Fibroblast of lung (primary cell): ENCODE data around the gene TMEM132D. TPM values are rescaled to one million over a fixed set of nuclear protein-coding genes. Genes with fewer than 3 reads are reported as not detected.

Source experiments
- DNase-seq, 2 donors: peaks; one replicate each; pipeline versions ENCODE4 v3.0.0 to v3.0.0-alpha.2; 2010; ENCODE audit warnings: low read depth in 2 of 2
- H2AFZ ChIP-seq: 2 replicates; pipeline ENCODE4 v1.5.1; 2012; ENCODE audit warnings: low read length, control low read depth, inconsistent platforms
- H3K27ac ChIP-seq: 2 replicates; pipeline ENCODE4 v1.5.1; 2011; ENCODE audit warnings: low read length, control low read depth; ENCODE audit not compliant: insufficient read depth
- H3K27me3 ChIP-seq: 2 replicates; pipeline ENCODE4 v1.5.1; 2011; ENCODE audit warnings: mild to moderate bottlenecking, low read length; ENCODE audit not compliant: control insufficient read depth, insufficient read depth
- H3K36me3 ChIP-seq: 2 replicates; pipeline ENCODE4 v1.5.1; 2011; ENCODE audit warnings: low read length; ENCODE audit not compliant: control insufficient read depth, insufficient read depth
- H3K4me1 ChIP-seq: 2 replicates; pipeline ENCODE4 v1.5.1; 2011; ENCODE audit warnings: low read length; ENCODE audit not compliant: control insufficient read depth, insufficient read depth; ENCODE audit errors: extremely low read depth
- H3K4me2 ChIP-seq: 2 replicates; pipeline ENCODE4 v1.5.1; 2011; ENCODE audit warnings: low read length, control low read depth; ENCODE audit not compliant: insufficient read depth; ENCODE audit errors: extremely low read depth
- H3K4me3 ChIP-seq, 4 experiments: fragments of 200-600 bp in 1 of 4; sonication (generic) in 1 of 4; replicated peaks in 1 of 4; 2 replicates each; pipeline ENCODE4 v1.5.1; 2011 to 2016; ENCODE audit warnings: low read length in 4 of 4, low read depth in 3 of 4, mild to moderate bottlenecking in 3 of 4, control low read depth in 2 of 4, inconsistent platforms in 1 of 4, mixed read lengths in 1 of 4; ENCODE audit not compliant: insufficient read depth in 1 of 4; ENCODE audit errors: control extremely low read depth in 1 of 4
- H3K79me2 ChIP-seq: 2 replicates; pipeline ENCODE4 v1.5.1; 2012; ENCODE audit warnings: mild to moderate bottlenecking, low read length, inconsistent platforms; ENCODE audit not compliant: control insufficient read depth, insufficient read depth
- H3K9ac ChIP-seq: 2 replicates; pipeline ENCODE4 v1.5.1; 2011; ENCODE audit warnings: mild to moderate bottlenecking, low read length, control low read depth; ENCODE audit not compliant: insufficient read depth
- H3K9me3 ChIP-seq: 2 replicates; pipeline ENCODE4 v1.5.1; 2012; ENCODE audit warnings: low read depth, low read length; ENCODE audit not compliant: control insufficient read depth, insufficient read depth
- H4K20me1 ChIP-seq: 2 replicates; pipeline ENCODE4 v1.5.1; 2011; ENCODE audit warnings: low read length; ENCODE audit not compliant: control insufficient read depth, insufficient read depth; ENCODE audit errors: extremely low read depth
- EZH2 ChIP-seq: IDR thresholded peaks from 2 replicates; pipeline ENCODE4 v1.5.1; 2012; ENCODE audit warnings: low read length, control low read depth, mild to moderate bottlenecking; ENCODE audit errors: missing control alignments
- polyA plus RNA-seq, 2 donors: library from polyadenylated mRNA; depleted of rRNA in 1 of 2; stranded (reverse) in 1 of 2; unstranded in 1 of 2; fragments of >200 nt; gene quantifications; 2 replicates each; pipeline ENCODE4 v1.2.1, GENCODE V29; 2011 to 2012; ENCODE audit warnings: missing spikeins in 1 of 2
- total RNA-seq: library from RNA; depleted of rRNA; stranded (reverse); fragments of >200 nt; gene quantifications from 2 replicates; pipeline ENCODE4 v1.2.1, GENCODE V29; 2014
- TF ChIP-seq, protein P1 (sequence below), 2 donors: IDR thresholded peaks in 1 of 2; conservative IDR thresholded peaks in 1 of 2; 1 replicate in 1 of 2; 2 replicates in 1 of 2; pipeline ENCODE4 v1.5.1; 2011 to 2012; ENCODE audit warnings: low read length in 2 of 2, control low read depth in 1 of 2, inconsistent platforms in 1 of 2, low read depth in 1 of 2, mild to moderate bottlenecking in 1 of 2

TMEM132D gene
- total and polyA plus RNA-seq, 2 donors (not counting 1 experiment from before 2014, with no cell fraction given): not detected

DNA sequence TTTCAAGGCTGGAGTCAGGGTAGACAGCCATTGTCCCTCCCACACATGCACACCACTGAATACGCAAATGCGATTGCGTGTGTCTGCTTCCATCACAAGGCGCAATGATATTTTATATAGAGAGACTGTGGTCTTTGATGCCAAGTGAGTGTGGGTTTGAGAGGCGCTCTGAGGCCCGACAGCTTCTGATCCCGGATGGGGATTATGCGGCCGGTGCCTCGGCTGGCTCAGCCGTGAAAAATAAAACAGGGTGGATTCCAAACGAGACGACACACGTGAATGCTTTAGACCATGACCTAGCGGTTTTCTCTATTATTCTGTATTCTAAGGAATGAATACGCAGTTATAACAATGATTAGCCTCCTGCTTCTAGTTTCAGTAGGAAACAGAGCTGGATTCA is 72.5 kb downstream of the TMEM132D start:
- H3K4me3 ChIP-seq: no peak overlapping the region
- no peaks in the 10 kb centered on the region for H3K79me2 ChIP-seq
- no peak for DNase-seq
- TF ChIP-seq, protein P1, sequence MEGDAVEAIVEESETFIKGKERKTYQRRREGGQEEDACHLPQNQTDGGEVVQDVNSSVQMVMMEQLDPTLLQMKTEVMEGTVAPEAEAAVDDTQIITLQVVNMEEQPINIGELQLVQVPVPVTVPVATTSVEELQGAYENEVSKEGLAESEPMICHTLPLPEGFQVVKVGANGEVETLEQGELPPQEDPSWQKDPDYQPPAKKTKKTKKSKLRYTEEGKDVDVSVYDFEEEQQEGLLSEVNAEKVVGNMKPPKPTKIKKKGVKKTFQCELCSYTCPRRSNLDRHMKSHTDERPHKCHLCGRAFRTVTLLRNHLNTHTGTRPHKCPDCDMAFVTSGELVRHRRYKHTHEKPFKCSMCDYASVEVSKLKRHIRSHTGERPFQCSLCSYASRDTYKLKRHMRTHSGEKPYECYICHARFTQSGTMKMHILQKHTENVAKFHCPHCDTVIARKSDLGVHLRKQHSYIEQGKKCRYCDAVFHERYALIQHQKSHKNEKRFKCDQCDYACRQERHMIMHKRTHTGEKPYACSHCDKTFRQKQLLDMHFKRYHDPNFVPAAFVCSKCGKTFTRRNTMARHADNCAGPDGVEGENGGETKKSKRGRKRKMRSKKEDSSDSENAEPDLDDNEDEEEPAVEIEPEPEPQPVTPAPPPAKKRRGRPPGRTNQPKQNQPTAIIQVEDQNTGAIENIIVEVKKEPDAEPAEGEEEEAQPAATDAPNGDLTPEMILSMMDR (conservative IDR thresholded peaks at IDR 0.05 in 1 of 2, IDR thresholded peaks at IDR 0.05 in 1 of 2; ENCODE audit: low read depth in 1 of 2, low read length in 2 of 2): no peak
- no peak for TF ChIP-seq EZH2
- H4K20me1 ChIP-seq: no peaks in the 10 kb centered on the region
- H2AFZ ChIP-seq: no peak overlapping the region
- no peaks in the 10 kb centered on the region for H3K36me3 ChIP-seq
- no peak overlapping the region for H3K27ac ChIP-seq
- no peak overlapping the region for H3K9ac ChIP-seq
- H3K4me1 ChIP-seq: no peaks in the 10 kb centered on the region
- H3K27me3 ChIP-seq: no peaks in the 10 kb centered on the region
- no peak overlapping the region for H3K4me2 ChIP-seq
- H3K9me3 ChIP-seq: no peaks in the 10 kb centered on the region

DNA sequence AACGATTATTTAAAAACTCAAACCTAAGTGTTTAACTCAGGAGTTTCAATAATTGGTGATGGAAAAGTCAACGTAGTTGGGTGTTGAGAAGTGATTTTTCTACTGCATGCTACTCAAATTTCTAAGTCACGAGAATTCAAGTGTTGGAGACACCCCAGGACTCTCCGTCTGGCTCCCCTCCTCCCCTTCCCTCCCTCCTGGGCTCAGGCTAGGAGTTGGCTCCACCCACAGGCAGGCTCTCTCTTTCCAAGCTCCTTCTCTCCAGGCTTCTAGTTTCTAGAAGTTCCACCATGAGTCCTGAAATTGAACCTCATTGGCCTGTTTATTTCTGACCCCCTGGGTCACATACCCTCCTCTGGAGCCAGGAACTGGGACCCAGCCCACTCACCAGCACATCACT is 73.0 kb downstream of the TMEM132D start:
- Histone ChIP-seq H3K4me1 (no peaks in the 10 kb centered on the region), H3K27me3 (no peaks in the 10 kb centered on the region), H3K27ac (no peak overlapping the region), H3K36me3 (no peaks in the 10 kb centered on the region), H3K9me3 (no peaks in the 10 kb centered on the region), H4K20me1 (no peaks in the 10 kb centered on the region), H3K79me2 (no peaks in the 10 kb centered on the region), H2AFZ (no peak overlapping the region), H3K4me2 (no peak overlapping the region), H3K9ac (no peak overlapping the region), H3K4me3 (no peak overlapping the region)
- TF ChIP-seq EZH2: no peak
- TF ChIP-seq, protein P1 (conservative IDR thresholded peaks at IDR 0.05 in 1 of 2, IDR thresholded peaks at IDR 0.05 in 1 of 2; ENCODE audit: low read depth in 1 of 2, low read length in 2 of 2): no peak
- DNase-seq: no peak

DNA sequence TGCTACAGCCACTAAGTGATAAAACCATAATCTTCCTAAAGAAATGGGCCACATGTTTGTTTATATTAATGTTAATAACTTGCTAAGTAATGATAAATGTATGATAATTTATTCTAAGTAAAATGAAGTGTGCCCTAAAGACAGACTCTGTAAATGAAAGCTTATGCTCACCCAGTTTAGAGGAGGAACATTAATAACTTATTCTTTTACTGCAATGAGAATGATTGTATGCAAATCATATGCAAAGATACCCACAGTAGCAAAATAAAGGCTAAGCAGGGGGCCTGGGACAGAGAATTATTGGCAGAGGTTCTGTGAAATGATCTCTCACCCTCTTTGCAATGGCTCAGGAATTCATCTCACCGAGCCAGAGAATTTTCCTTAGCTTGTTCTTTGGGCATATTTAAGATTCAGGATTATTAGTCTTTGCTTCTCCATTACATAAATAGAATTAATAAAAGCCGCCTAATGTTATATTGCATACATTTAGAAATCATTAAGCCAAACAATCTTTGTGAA is 75.9 kb downstream of the TMEM132D start:
- no peak overlapping the region for H3K27ac ChIP-seq
- TF ChIP-seq, protein P1 (conservative IDR thresholded peaks at IDR 0.05 in 1 of 2, IDR thresholded peaks at IDR 0.05 in 1 of 2; ENCODE audit: low read depth in 1 of 2, low read length in 2 of 2): no peak
- TF ChIP-seq EZH2: no peak
- H3K9ac ChIP-seq: no peak overlapping the region
- no peaks in the 10 kb centered on the region for H3K27me3 ChIP-seq
- H3K79me2 ChIP-seq: no peaks in the 10 kb centered on the region
- no peak overlapping the region for H3K4me3 ChIP-seq
- H3K9me3 ChIP-seq: no peaks in the 10 kb centered on the region
- no peaks in the 10 kb centered on the region for H4K20me1 ChIP-seq
- no peaks in the 10 kb centered on the region for H3K36me3 ChIP-seq
- no peak overlapping the region for H2AFZ ChIP-seq
- DNase-seq: peak in 1 of 2 donors; percentile 56
- no peaks in the 10 kb centered on the region for H3K4me1 ChIP-seq
- no peak overlapping the region for H3K4me2 ChIP-seq
